GM19463 (cell line): Measurements from ENCODE around the gene PLXNA1.

Experiments
- ATAC-seq: cut with Tn5 transposase; IDR thresholded peaks from one replicate; pipeline ENCODE4 v1.9.1; 2021; ENCODE audit warnings: mild to moderate bottlenecking, moderate library complexity; ENCODE audit not compliant: unreplicated experiment

Gene PLXNA1

DNA sequence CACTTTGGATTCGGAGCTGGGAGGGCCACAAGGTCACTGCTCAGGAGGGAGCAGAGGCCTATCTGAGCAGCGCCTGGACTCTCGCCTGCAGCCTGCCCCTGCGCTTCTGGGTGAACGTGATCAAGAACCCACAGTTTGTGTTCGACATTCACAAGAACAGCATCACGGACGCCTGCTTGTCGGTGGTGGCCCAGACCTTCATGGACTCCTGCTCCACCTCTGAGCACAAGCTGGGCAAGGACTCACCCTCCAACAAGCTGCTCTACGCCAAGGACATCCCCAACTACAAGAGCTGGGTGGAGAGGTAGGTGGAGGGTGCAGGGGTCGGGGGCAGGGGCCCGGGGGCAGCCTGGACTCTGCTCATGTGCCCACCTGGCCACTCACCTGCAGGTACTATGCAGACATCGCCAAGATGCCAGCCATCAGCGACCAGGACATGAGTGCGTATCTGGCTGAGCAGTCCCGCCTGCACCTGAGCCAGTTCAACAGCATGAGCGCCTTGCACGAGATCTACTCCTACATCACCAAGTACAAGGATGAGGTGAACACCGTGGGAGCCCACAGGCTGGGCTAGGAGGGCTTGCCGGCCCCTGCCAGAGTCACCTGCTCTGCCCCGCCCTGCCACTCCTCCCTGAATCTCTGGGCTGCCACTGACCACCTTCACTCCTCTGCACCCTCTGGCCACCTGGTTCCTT lies 49.5 kb downstream of the PLXNA1 start:
- no peak for ATAC-seq
